ENCODE measurements around the gene MAGED1.
"Not testable (repeated sequence)": the region's sequence is repeated elsewhere in the genome, so short reads cannot be mapped to it uniquely, and the experiment has no call there.

Gene MAGED1

GRCh38 chrX:51899741-51900140 lies 6.3 kb downstream of the MAGED1 start:
- no peak for DNase-seq (ENCODE audit: low spot score)

GRCh38 chrX:51902510-51903050 lies 9.2 kb downstream of the MAGED1 start:
- no peak for DNase-seq (ENCODE audit: low spot score)

- not testable (repeated sequence) for DNase-seq (ENCODE audit: low spot score)
These were observed 11.7 kb downstream of the MAGED1 start for GRCh38 chrX:51905152-51905551.

- DNase-seq (ENCODE audit: low spot score) = no peak
These were observed 12.3 kb downstream of the MAGED1 start for GRCh38 chrX:51905711-51906110.

GRCh38 chrX:51917604-51918003 lies 24.2 kb downstream of the MAGED1 start:
- no peak for DNase-seq (ENCODE audit: low spot score)

- no peak for DNase-seq (ENCODE audit: low spot score)
These were observed 29.1 kb downstream of the MAGED1 start for GRCh38 chrX:51922561-51922960.

- DNase-seq (ENCODE audit: low spot score) = no peak
These were observed 38.2 kb downstream of the MAGED1 start for GRCh38 chrX:51931566-51932150.
